Measurements from ENCODE around the gene CACNA1I.

CACNA1I gene

DNA sequence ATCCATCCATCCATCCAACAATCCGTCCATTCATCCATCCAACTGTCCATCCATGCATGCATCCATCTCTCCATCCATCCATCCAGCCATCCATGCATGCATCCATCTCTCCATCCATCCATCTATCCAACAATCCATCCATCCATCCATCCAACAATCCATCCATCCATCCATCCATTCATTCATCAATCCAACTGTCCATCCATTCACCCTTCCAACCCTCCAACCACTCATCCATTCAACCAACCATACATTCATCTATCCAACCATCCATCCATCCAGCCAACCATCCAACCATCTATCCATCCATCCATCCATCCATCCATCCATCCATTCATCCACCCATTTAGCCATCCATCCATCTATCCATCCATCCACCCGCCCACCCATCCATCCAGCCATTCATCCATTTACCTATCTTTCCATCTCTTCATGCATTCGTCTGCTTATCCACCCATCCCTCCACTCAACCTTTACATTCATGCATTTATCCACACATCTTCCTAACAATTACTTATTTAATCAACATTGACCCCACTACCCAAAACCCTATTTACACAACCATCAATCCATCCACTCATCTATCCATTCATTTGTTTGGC is 12.6 kb downstream of the CACNA1I start:
- no peaks in the 10 kb centered on the region for H3K9me3 ChIP-seq (ENCODE audit: control insufficient read depth, insufficient read depth, low read depth, low read length)
- no peak for TF ChIP-seq GLIS1 (tag by site-specific recombination; IDR thresholded peaks at IDR 0.05)
- TF ChIP-seq, protein P1, sequence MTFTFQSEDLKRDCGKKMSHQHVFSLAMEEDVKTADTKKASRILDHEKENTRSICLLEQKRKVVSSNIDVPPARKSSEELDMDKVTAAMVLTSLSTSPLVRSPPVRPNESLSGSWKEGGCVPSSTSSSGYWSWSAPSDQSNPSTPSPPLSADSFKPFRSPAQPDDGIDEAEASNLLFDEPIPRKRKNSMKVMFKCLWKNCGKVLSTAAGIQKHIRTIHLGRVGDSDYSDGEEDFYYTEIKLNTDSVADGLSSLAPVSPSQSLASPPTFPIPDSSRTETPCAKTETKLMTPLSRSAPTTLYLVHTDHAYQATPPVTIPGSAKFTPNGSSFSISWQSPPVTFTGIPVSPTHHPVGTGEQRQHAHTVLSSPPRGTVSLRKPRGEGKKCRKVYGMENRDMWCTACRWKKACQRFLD (tag by site-specific recombination; IDR thresholded peaks at IDR 0.05), result no peak
- TF ChIP-seq ZNF768 (tag by site-specific recombination; IDR thresholded peaks at IDR 0.05), result no peak
- TF ChIP-seq ZNF366 (tag by site-specific recombination; conservative IDR thresholded peaks at IDR 0.05), result peak; percentile 97
- TF ChIP-seq ZNF623 (tag by site-specific recombination; IDR thresholded peaks at IDR 0.05), result no peak
- TF ChIP-seq, protein P2, sequence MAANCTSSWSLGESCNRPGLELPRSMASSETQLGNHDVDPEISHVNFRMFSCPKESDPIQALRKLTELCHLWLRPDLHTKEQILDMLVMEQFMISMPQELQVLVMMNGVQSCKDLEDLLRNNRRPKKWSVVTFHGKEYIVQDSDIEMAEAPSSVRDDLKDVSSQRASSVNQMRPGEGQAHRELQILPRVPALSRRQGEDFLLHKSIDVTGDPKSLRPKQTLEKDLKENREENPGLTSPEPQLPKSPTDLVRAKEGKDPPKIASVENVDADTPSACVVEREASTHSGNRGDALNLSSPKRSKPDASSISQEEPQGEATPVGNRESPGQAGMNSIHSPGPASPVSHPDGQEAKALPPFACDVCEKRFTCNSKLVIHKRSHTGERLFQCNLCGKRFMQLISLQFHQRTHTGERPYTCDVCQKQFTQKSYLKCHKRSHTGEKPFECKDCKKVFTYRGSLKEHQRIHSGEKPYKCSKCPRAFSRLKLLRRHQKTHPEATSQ (tag by site-specific recombination; IDR thresholded peaks at IDR 0.05), result no peak
- TF ChIP-seq ZNF664 (tag by site-specific recombination; IDR thresholded peaks at IDR 0.05), result no peak
- no peak for TF ChIP-seq ZNF114 (tag by site-specific recombination; IDR thresholded peaks at IDR 0.05)
- no peak for TF ChIP-seq ZNF629 (tag by site-specific recombination; IDR thresholded peaks at IDR 0.05)
- TF ChIP-seq ZNF830 (tag by site-specific recombination; IDR thresholded peaks at IDR 0.05; ENCODE audit: low read depth), result no peak
- no peak for TF ChIP-seq ZBTB1 (tag by site-specific recombination; IDR thresholded peaks at IDR 0.05)
- no peak for TF ChIP-seq SP3 (tag by site-specific recombination; IDR thresholded peaks at IDR 0.05)
- TF ChIP-seq YY1 (tag by site-specific recombination; IDR thresholded peaks at IDR 0.05), result no peak
- peak; percentile 98 for TF ChIP-seq ZBTB17 (tag by site-specific recombination; IDR thresholded peaks at IDR 0.05)
- no peak for TF ChIP-seq ZNF510 (tag by site-specific recombination; IDR thresholded peaks at IDR 0.05; ENCODE audit: insufficient replicate concordance)
- no peak for TF ChIP-seq SP2 (tag by site-specific recombination; IDR thresholded peaks at IDR 0.05)
- TF ChIP-seq, protein P3, sequence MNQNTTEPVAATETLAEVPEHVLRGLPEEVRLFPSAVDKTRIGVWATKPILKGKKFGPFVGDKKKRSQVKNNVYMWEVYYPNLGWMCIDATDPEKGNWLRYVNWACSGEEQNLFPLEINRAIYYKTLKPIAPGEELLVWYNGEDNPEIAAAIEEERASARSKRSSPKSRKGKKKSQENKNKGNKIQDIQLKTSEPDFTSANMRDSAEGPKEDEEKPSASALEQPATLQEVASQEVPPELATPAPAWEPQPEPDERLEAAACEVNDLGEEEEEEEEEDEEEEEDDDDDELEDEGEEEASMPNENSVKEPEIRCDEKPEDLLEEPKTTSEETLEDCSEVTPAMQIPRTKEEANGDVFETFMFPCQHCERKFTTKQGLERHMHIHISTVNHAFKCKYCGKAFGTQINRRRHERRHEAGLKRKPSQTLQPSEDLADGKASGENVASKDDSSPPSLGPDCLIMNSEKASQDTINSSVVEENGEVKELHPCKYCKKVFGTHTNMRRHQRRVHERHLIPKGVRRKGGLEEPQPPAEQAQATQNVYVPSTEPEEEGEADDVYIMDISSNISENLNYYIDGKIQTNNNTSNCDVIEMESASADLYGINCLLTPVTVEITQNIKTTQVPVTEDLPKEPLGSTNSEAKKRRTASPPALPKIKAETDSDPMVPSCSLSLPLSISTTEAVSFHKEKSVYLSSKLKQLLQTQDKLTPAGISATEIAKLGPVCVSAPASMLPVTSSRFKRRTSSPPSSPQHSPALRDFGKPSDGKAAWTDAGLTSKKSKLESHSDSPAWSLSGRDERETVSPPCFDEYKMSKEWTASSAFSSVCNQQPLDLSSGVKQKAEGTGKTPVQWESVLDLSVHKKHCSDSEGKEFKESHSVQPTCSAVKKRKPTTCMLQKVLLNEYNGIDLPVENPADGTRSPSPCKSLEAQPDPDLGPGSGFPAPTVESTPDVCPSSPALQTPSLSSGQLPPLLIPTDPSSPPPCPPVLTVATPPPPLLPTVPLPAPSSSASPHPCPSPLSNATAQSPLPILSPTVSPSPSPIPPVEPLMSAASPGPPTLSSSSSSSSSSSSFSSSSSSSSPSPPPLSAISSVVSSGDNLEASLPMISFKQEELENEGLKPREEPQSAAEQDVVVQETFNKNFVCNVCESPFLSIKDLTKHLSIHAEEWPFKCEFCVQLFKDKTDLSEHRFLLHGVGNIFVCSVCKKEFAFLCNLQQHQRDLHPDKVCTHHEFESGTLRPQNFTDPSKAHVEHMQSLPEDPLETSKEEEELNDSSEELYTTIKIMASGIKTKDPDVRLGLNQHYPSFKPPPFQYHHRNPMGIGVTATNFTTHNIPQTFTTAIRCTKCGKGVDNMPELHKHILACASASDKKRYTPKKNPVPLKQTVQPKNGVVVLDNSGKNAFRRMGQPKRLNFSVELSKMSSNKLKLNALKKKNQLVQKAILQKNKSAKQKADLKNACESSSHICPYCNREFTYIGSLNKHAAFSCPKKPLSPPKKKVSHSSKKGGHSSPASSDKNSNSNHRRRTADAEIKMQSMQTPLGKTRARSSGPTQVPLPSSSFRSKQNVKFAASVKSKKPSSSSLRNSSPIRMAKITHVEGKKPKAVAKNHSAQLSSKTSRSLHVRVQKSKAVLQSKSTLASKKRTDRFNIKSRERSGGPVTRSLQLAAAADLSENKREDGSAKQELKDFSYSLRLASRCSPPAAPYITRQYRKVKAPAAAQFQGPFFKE (tag by site-specific recombination; IDR thresholded peaks at IDR 0.05; ENCODE audit: borderline replicate concordance), result no peak
- TF ChIP-seq SCRT1 (tag by site-specific recombination; IDR thresholded peaks at IDR 0.05; ENCODE audit: borderline replicate concordance), result no peak
- no peak for TF ChIP-seq ZNF416 (tag by site-specific recombination; IDR thresholded peaks at IDR 0.05)
- TF ChIP-seq ZNF146 (tag by site-specific recombination; IDR thresholded peaks at IDR 0.05), result no peak
- 0 out of 2 replicates have a peak, but pooled peaks have one; percentile 26 for TF ChIP-seq ZNF514 (tag by site-specific recombination; IDR thresholded peaks at IDR 0.05)
- no peak for TF ChIP-seq HOXA7 (CRISPR knock-in tag; IDR thresholded peaks at IDR 0.05; ENCODE audit: borderline replicate concordance)
- no peak for TF ChIP-seq ZNF654 (tag by site-specific recombination; IDR thresholded peaks at IDR 0.05; ENCODE audit: low read depth)
- TF ChIP-seq ZNF138 (tag by site-specific recombination; IDR thresholded peaks at IDR 0.05; ENCODE audit: borderline replicate concordance), result no peak
- TF ChIP-seq, protein P4, sequence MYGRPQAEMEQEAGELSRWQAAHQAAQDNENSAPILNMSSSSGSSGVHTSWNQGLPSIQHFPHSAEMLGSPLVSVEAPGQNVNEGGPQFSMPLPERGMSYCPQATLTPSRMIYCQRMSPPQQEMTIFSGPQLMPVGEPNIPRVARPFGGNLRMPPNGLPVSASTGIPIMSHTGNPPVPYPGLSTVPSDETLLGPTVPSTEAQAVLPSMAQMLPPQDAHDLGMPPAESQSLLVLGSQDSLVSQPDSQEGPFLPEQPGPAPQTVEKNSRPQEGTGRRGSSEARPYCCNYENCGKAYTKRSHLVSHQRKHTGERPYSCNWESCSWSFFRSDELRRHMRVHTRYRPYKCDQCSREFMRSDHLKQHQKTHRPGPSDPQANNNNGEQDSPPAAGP (tag by site-specific recombination; IDR thresholded peaks at IDR 0.05), result no peak
- H3K4me3 ChIP-seq (ENCODE audit: low read depth, low read length), result no peak overlapping the region
- CTCF ChIA-PET, result no interaction called here
- no peak overlapping the region for H3K27ac ChIP-seq (ENCODE audit: extremely low read depth, low read depth, low read length)
- POLR2A ChIA-PET, result no interaction called here
- no peaks in the 10 kb centered on the region for H3K4me1 ChIP-seq (ENCODE audit: control insufficient read depth, insufficient read depth, low read length)
- H3K36me3 ChIP-seq (ENCODE audit: control insufficient read depth in 2 of 2, insufficient read depth in 1 of 2, low read length in 2 of 2), result no peaks in the 10 kb centered on the region

All from HEK293 (cell line).